PC-9 (cell line): ENCODE data around the gene SRSF3. TPM values are rescaled to one million over a fixed set of nuclear protein-coding genes. Genes with fewer than 3 reads are reported as not detected.

Experiments used
- BruUV-seq: library from RNA; stranded (reverse); fragments of 400-500 nt; replicated peaks from 2 replicates; lab custom pipeline; 2021; lab: Mats Ljungman, UMichigan
- CTCF ChIA-PET: fragments of 300-600 bp; sonication (Branson Sonifier 250); formaldehyde crosslinking; loops from one replicate; lab custom pipeline; 2022; ENCODE audit warnings: antibody characterized with exemption; lab: Charles Lee
- POLR2A ChIA-PET: fragments of 300-600 bp; sonication (Branson Sonifier 250); formaldehyde crosslinking; loops from one replicate; lab custom pipeline; 2022; ENCODE audit warnings: antibody characterized with exemption; ENCODE audit not compliant: unreplicated experiment; lab: Charles Lee
- DNase-seq, 2 experiments: peaks; one replicate each; pipeline versions ENCODE4 v3.0.0 to v3.0.0-alpha.2; 2015 to 2022; ENCODE audit warnings: mixed read lengths in 1 of 2
- H2AFZ ChIP-seq: fragments of 200-600 bp; sonication (generic); 2 replicates; pipeline ENCODE4 v1.8.1; 2017; ENCODE audit warnings: antibody characterized with exemption
- H3F3A ChIP-seq: fragments of 200-600 bp; sonication (generic); 2 replicates; pipeline ENCODE4 v1.8.1; 2017; ENCODE audit warnings: antibody characterized with exemption, mild to moderate bottlenecking, low read depth; ENCODE audit not compliant: insufficient read depth
- H3K27ac ChIP-seq: fragments of 200-600 bp; sonication (generic); 2 replicates; pipeline ENCODE4 v1.6.1; 2016; ENCODE audit warnings: mixed run types
- H3K27me3 ChIP-seq: fragments of 200-600 bp; sonication (generic); 2 replicates; pipeline ENCODE4 v1.6.1; 2016; ENCODE audit warnings: low read depth, mixed run types; ENCODE audit not compliant: insufficient read depth
- H3K36me3 ChIP-seq: fragments of 200-600 bp; sonication (generic); 2 replicates; pipeline ENCODE4 v1.6.1; 2016; ENCODE audit warnings: low read depth, mixed run types
- H3K4me1 ChIP-seq: fragments of 200-600 bp; sonication (generic); replicated peaks from 2 replicates; pipeline ENCODE4 v1.6.1; 2016; ENCODE audit warnings: mixed run types; ENCODE audit not compliant: insufficient read depth
- H3K4me2 ChIP-seq: fragments of 200-600 bp; sonication (generic); 2 replicates; pipeline ENCODE4 v1.6.1; 2017; ENCODE audit warnings: mixed run types
- H3K4me3 ChIP-seq: fragments of 200-600 bp; sonication (generic); 2 replicates; pipeline ENCODE4 v1.6.1; 2016; ENCODE audit warnings: mixed run types
- H3K79me2 ChIP-seq: fragments of 200-600 bp; sonication (generic); 2 replicates; pipeline ENCODE4 v1.6.1; 2017; ENCODE audit warnings: low read depth, mixed run types
- H3K9me2 ChIP-seq: fragments of 200-600 bp; sonication (generic); 2 replicates; pipeline ENCODE4 v1.8.1; 2017; ENCODE audit warnings: mild to moderate bottlenecking; ENCODE audit not compliant: insufficient read depth
- H3K9me3 ChIP-seq: fragments of 200-600 bp; sonication (generic); 2 replicates; pipeline ENCODE4 v1.8.1; 2016; ENCODE audit warnings: low read depth; ENCODE audit not compliant: insufficient read depth
- H4K20me1 ChIP-seq: fragments of 200-600 bp; sonication (generic); 2 replicates; pipeline ENCODE4 v1.8.1; 2017; ENCODE audit not compliant: insufficient read depth
- CTCF ChIP-seq: fragments of 200-600 bp; sonication (generic); conservative IDR thresholded peaks from 2 replicates; pipeline ENCODE4 v1.6.1; 2017; ENCODE audit warnings: mixed run types, antibody characterized with exemption, mild to moderate bottlenecking, moderate library complexity
- EZH2 ChIP-seq: fragments of 200-600 bp; sonication (generic); IDR thresholded peaks from 2 replicates; pipeline ENCODE4 v1.8.0; 2017; ENCODE audit warnings: antibody characterized with exemption, low read depth
- intact Hi-C: fragments of 100-400 bp; cut with micrococcal nuclease; formaldehyde crosslinking; loops from one replicate; pipeline ENCODE4 v1.10.0; 2022; ENCODE audit not compliant: unreplicated experiment
- total RNA-seq: library from RNA; stranded (reverse); gene quantifications from 2 replicates; pipeline ENCODE4 v1.2.3, GENCODE V29; 2021

Gene SRSF3
- total RNA-seq, 1 experiment from 2014 or later = 278 TPM

DNA sequence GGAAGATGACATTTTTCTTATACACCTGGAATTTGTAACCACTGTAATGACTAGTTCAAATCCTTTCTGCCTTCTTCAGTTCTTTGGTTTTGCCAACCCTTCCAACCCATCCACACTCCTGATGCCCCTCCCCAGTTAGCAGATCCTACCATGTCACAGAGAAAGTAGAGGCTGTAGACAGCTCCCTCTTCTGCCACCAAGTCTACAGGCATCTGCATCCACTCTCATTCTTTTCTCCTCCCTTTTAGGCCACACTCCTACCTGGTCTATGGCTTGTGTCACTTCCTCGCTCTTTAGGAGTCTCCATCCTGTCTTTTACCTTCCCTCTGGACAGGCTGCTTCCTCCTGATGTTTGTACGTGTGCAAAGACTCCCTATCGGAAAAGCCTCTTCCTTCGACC lies 33.3 kb upstream of the SRSF3 start:
- CTCF ChIA-PET = no interaction called here
- H3K9me3 ChIP-seq = no peaks in the 10 kb centered on the region
- POLR2A ChIA-PET = no interaction called here

GRCh38 chr6:36563237-36563927 lies 30.8 kb upstream of the SRSF3 start:
- ChIA-PET POLR2A (interaction anchor here (0.6 kb wide), 1 partner anchor 16 kb away, joined by 11 read pairs; no protein-coding TSS in a partner anchor), CTCF (interaction anchor here (0.6 kb wide), 1 partner anchor 13 kb away, joined by 5 read pairs; no protein-coding TSS in a partner anchor)
- Histone ChIP-seq H3K4me2 (no peak overlapping the region), H3K9me3 (no peaks in the 10 kb centered on the region), H3K4me3 (no peak overlapping the region), H3K79me2 (no peaks in the 10 kb centered on the region), H3F3A (peaks cover 14% of the 10 kb centered on the region; the same call in 1 of the 2 replicates), H3K4me1 (peaks cover 12% of the 10 kb centered on the region), H4K20me1 (no peaks in the 10 kb centered on the region), H3K9me2 (no peaks in the 10 kb centered on the region), H2AFZ (no peak overlapping the region), H3K36me3 (no peaks in the 10 kb centered on the region), H3K27ac (no peak overlapping the region), H3K27me3 (no peaks in the 10 kb centered on the region)
- intact Hi-C loops = no loop called here
- no TSS peak for BruUV-seq
- no peak for DNase-seq
- TF ChIP-seq CTCF = no peak

More for the DNA sequence above, 33.3 kb upstream of the SRSF3 start:
- H3K4me3 ChIP-seq = no peak overlapping the region
- no peaks in the 10 kb centered on the region for H3K27me3 ChIP-seq
- peaks cover 27% of the 10 kb centered on the region for H3K4me1 ChIP-seq
- TF ChIP-seq EZH2 (no peak), CTCF (no peak)
- no peaks in the 10 kb centered on the region for H3K79me2 ChIP-seq
- no peak for DNase-seq
- no peaks in the 10 kb centered on the region for H4K20me1 ChIP-seq
- no peaks in the 10 kb centered on the region for H3K9me2 ChIP-seq
- peaks cover 26% of the 10 kb centered on the region; the same call in 1 of the 2 replicates for H3F3A ChIP-seq
- H3K4me2 ChIP-seq = no peak overlapping the region
- no peak overlapping the region for H3K27ac ChIP-seq
- intact Hi-C loops = no loop called here
- H3K36me3 ChIP-seq = no peaks in the 10 kb centered on the region
- no peak overlapping the region for H2AFZ ChIP-seq
- BruUV-seq = no TSS peak

DNA sequence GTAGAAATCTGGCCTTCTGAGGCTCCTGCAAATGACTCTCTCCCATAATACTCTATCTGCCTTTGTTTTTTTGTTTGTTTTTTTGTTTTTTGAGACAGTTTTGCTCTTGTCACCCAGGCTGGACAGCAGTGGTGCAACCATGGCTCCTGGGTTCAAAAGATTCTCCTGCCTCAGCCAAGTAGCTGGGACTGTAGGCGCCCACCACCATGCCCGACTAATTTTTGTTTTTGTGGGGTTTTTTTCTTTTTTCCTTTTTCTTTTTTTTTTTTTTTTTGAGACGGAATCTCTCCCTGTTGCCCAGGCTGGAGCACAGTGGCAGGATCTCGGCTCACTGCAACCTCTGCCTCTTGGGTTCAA lies 30.3 kb upstream of the SRSF3 start:
- intact Hi-C loops = no loop called here
- Histone ChIP-seq H3F3A (peaks cover 9% of the 10 kb centered on the region; the same call in 1 of the 2 replicates), H3K4me1 (peaks cover 7% of the 10 kb centered on the region), H3K9me3 (no peaks in the 10 kb centered on the region), H3K4me2 (no peak overlapping the region), H3K9me2 (no peaks in the 10 kb centered on the region), H4K20me1 (no peaks in the 10 kb centered on the region), H3K36me3 (no peaks in the 10 kb centered on the region), H3K79me2 (no peaks in the 10 kb centered on the region), H3K4me3 (no peak overlapping the region), H3K27ac (no peak overlapping the region), H3K27me3 (no peaks in the 10 kb centered on the region), H2AFZ (no peak overlapping the region)
- ChIA-PET CTCF (interaction anchor here (0.6 kb wide), 1 partner anchor 13 kb away, joined by 5 read pairs; no protein-coding TSS in a partner anchor), POLR2A (interaction anchor here (0.6 kb wide), 1 partner anchor 15 kb away, joined by 11 read pairs; no protein-coding TSS in a partner anchor)
- no TSS peak for BruUV-seq
- no peak for TF ChIP-seq EZH2
- TF ChIP-seq CTCF = no peak
- no peak for DNase-seq
